ENCODE data around the gene SYNE4. TPM values are rescaled to one million over a fixed set of nuclear protein-coding genes. Genes with fewer than 3 reads are reported as not detected.

SYNE4 gene, protein sequence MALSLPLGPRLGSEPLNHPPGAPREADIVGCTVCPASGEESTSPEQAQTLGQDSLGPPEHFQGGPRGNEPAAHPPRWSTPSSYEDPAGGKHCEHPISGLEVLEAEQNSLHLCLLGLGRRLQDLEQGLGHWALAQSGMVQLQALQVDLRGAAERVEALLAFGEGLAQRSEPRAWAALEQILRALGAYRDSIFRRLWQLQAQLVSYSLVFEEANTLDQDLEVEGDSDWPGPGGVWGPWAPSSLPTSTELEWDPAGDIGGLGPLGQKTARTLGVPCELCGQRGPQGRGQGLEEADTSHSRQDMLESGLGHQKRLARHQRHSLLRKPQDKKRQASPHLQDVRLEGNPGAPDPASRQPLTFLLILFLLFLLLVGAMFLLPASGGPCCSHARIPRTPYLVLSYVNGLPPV
- total RNA-seq, result under 0.01 TPM in 1 of 2 replicates, not detected in the other

DNA sequence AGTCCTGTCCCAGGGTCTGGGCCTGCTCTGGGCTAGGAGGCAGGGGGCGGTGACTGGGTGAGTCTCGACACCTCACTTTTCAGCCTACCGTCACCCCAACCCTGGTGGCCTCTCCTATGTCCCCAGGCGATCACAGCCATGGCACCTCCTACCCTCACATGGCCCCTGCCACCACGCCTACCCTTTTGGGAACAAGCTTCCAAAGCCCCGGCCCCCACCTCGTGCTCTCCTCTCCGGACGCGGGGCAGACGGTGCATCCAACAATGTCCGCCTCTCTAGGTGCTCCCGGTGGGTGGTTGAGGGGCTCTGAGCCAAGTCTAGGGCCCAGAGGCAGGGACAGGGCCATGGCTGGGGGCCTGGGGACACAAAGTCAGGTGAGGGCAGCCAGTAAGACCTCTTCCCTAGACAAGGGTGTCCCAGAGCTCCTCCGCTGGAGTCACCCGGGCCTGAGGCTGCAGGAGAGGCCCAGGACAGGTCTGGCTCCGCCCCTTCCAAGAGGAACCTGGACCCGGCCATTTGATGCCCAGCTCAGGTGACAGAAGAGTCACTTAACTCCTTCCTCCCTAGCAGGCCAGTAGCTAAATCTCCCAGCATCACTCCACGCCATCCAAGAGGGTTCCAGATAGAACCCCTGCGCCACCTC, at the start of gene SYNE4:
SYNE4 (minus strand) TSS at position 478 of the 643 bp plus-strand sequence; CDS start at position 346, 132 bp downstream.

DNA sequence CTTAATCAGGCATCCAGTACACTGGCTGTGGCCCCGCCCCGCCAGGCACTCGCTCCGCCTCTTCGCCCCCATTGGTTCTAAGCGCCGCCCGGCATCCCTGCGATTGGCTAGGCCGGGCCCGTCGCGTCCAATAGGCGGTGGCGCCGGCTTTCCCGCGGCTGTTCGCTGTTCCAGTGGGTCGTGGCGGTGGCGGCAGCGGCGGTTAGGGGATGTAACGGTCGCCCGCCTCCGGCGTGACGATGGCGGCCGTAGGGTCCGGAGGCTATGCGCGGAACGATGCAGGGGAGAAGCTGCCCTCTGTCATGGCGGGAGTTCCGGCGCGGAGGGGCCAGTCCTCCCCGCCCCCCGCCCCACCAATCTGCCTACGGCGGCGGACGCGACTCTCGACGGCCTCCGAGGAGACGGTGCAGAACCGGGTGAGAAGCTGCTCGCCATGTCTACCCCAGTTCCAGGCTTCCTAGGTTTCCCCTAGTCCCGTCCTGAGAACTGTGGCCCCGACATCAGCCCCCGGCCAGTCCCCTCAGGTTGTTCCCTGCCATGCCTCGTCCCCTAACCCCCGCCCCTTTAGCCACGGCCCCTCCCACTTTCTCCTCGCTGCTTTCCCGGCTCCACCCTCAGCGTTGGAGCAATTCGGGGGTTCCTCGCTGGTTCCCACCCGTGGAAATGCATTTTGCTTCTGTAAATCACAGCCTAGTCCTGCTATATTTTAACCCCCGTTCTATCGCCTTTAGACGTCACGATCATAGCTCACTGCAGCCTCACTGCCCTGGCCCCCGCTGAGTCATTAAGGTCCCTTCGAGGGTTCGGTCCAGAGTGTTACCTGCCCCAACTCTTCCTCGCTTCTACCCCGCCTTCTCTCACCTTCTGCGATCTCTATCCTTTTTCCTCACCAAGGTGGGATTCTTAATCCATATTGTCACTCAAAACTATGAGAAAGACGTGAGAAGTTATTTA, 46.4 kb upstream of the SYNE4 start, which contains the start of gene WDR62:
WDR62 (plus strand) TSS at position 165 of the 954 bp plus-strand sequence; CDS start at position 240, 75 bp downstream.

DNA sequence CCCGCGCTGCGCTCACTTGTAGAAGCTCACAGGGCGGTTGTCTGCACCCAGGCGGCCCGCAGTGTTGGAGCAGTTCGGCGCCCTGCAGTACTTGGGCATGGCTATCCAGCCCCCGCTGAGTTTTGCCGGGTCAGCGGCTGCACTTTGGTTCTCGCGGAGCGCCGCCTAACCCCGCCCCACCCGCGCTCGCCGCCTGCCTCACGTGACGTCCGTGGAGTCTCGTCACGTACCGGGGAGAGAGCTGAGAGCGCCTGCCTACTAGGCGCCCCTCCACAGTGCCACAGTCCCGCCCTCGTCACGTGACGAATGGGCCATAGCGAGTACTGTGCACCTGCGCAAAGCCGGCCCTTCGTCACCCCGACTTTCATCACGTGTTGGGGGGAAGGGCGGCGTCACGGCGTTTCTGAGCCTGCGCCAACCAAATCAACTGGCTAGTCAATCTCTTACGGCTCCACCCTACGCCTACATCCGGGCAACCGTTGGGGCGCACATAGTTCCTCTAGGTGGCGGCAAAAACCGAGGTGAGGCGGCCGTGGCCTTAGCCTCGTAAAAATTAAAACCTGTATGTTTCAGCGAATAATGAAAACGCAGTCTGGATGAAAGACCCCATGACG, 45.6 kb upstream of the SYNE4 start, which contains the start of gene THAP8:
THAP8 (minus strand) TSS at position 167 of the 614 bp plus-strand sequence; CDS start at position 99, 68 bp downstream.

DNA sequence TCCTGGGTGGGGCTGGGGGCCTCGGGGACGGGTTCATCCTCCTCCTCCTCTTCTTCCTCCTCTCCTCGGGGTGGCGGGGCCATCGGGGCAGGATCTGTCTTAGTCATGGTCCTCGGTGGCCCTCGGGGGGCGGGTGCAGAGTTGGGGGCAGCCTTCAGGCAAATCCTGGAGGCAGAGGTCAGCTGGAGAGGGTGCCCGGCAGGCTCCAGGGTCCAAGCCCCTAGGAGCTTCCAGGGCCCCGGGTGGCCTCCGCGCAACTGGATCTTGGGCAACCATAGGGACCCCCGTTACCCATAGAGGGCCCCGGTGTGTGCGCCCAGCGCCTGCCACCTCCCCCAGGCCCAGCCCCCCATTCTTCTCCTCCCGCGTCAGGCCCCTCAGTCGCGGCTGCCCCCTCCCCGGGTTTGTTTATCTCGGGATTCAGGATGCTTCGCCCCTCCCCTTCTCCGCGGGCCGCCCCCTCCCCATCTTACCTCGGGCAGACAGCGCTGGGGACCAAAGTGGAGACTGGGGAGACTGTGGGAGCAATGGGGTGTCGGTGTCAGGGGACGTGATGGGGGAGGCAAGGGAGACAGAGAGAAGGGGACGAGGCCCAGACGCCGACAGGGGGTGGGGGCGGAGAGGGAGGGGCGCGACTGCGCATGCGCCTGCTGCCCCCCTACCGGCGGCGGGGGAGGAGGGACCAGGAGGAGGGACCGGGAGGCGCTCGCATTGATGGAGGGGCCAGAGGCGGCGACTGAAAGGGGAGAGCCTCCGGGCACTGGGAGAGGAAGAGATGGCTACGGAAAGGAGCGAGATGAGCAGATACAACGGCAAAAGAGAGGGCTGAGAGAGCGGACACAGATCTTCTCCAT, 23.9 kb upstream of the SYNE4 start, which contains the start of gene CLIP3:
CLIP3 (minus strand) TSS at position 623 of the 854 bp plus-strand sequence; CDS start at position 107, 516 bp downstream.

DNA sequence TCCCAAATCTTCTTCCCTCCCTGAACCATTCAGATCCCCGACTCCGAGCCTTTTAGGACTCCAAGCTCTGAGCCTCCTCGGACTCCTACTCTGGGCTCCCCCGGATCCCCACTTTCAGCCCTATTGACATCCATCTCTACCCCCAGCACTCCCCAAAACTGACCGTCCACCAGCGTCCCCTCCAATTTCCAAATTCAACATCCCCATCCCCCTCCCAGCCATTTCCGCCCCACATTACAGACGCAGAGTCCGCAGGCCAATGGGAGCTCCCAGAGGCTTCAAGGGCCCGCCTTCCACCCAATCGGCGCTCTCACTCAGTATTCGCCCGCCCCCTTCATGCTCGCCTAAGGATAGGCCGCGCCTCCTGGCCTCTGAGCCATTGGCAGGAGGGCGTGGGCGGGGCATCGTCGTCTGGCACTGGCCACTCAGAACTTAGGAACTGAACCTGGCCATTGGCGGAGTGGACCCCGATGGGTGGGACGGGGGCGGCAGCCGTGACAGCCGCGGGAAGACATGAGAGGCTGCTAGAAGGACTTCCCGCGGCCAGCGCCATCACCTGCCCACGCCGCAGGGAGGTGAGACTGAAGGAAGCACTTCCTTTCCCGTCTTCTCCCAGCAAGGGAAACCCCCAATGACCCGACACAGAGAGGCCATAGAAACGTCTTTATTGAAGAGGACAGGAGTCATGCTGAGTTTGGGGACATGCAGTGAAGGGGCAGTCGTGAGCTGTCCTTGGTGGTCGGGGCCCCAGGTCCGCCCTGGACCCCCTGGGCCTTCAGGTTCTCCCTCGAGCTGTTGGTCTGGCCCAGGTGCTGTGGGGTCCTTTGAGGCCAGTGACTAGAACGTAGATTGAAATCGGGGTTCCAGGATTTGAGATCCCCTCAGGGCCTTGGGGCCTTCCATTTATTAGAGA, 5.7 kb upstream of the SYNE4 start, which contains the start of gene ALKBH6:
ALKBH6 (minus strand) TSS at position 202 of the 913 bp plus-strand sequence. CDS start 816 bp downstream, outside the sequence.

DNA sequence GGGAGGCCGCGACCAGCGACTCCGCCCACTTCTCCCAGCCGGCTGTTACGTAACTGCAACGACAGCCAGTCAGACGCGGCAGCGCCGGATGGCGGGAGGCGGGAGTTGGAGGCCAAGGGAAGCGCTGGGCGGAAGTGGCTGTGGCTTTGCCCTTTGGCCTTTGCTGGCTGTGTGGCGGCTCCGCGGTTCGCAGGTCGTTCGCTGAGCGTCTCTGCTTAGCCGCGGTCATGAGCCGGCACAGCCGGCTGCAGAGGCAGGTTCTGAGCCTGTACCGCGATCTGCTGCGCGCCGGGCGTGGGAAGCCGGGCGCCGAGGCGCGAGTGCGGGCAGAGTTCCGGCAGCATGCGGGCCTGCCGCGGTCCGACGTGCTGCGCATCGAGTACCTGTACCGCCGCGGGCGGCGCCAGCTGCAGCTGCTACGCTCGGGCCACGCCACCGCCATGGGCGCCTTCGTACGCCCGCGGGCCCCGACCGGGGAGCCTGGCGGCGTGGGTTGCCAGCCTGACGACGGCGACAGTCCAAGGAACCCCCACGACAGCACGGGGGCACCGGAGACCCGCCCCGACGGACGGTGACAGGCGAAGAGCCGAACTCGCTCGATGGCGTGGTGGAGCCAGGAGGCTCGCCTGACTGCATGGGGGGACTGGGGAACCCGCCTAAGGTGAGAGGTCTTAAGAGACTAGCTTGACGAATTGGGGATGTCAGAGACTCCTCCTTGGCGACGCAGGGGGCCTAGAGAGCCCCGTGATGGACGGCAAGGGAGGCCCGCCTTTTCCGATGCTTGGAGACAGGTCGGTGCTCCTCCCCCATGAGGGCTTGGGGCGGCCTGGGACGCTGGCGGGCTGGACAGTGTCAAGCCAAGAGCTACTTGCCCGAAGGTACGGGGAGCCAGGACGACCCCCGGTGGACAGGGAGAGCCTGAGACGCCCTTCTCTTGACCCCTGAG, 13.3 kb downstream of the SYNE4 start, which contains the start of gene SDHAF1:
SDHAF1 (plus strand) TSS at position 141 of the 946 bp plus-strand sequence; CDS start at position 228, 87 bp downstream.

Other genes starting within 250 kb of the SYNE4 start
- gene ARHGAP33, start 233.2 kb downstream of the SYNE4 start, total RNA-seq, result 0.95 and 1.4 TPM in 2 replicates
- not detected in 2 replicates for gene PRODH2, start 196.0 kb downstream of the SYNE4 start, total RNA-seq
- not detected in 2 replicates for gene NPHS1, start 156.3 kb downstream of the SYNE4 start, total RNA-seq
- gene KIRREL2, start 151.9 kb downstream of the SYNE4 start, total RNA-seq, result not detected in 2 replicates
- gene APLP1, start 140.2 kb downstream of the SYNE4 start, total RNA-seq, result 0.98 and 1.8 TPM in 2 replicates
- 2.9 and 3.1 TPM in 2 replicates for gene NFKBID, start 108.3 kb downstream of the SYNE4 start, total RNA-seq
- gene HCST, start 106.3 kb downstream of the SYNE4 start, total RNA-seq, result 0.17 and 0.54 TPM in 2 replicates
- not detected in 2 replicates for gene TYROBP, start 100.5 kb downstream of the SYNE4 start, total RNA-seq
- 1.2 and 1.7 TPM in 2 replicates for gene LRFN3, start 72.4 kb downstream of the SYNE4 start, total RNA-seq
- 10.6 and 11.6 TPM in 2 replicates for gene SDHAF1, start 13.6 kb downstream of the SYNE4 start, total RNA-seq
- gene ALKBH6, start 5.4 kb upstream of the SYNE4 start, total RNA-seq, result 5.0 and 8.3 TPM in 2 replicates
- 2.3 and 2.8 TPM in 2 replicates for gene CLIP3, start 24.1 kb upstream of the SYNE4 start, total RNA-seq
- gene THAP8, start 45.5 kb upstream of the SYNE4 start, total RNA-seq, result 0.60 and 1.7 TPM in 2 replicates
- 0.60 and 0.98 TPM in 2 replicates for gene WDR62, start 46.1 kb upstream of the SYNE4 start, total RNA-seq
- not detected in 2 replicates for gene OVOL3, start 102.3 kb upstream of the SYNE4 start, total RNA-seq
- 93.6 and 102 TPM in 2 replicates for gene POLR2I, start 106.1 kb upstream of the SYNE4 start, total RNA-seq
- gene TBCB, start 106.7 kb upstream of the SYNE4 start, total RNA-seq, result 135 and 144 TPM in 2 replicates
- 419 and 451 TPM in 2 replicates for gene CAPNS1, start 131.3 kb upstream of the SYNE4 start, total RNA-seq
- gene COX7A1, start 143.6 kb upstream of the SYNE4 start, total RNA-seq, result 39.0 and 65.5 TPM in 2 replicates
- 3.0 TPM in 2 replicates for gene ZNF565, start 205.9 kb upstream of the SYNE4 start, total RNA-seq
- 63.4 and 99.4 TPM in 2 replicates for gene ZNF146, start 206.3 kb upstream of the SYNE4 start, total RNA-seq